HepG2 (cell line): ENCODE measurements around the gene GPR62. TPM values are rescaled to one million over a fixed set of nuclear protein-coding genes. Genes with fewer than 3 reads are reported as not detected.

Experiments
- AGO1 ChIP-seq: fragments of 200-400 bp; formaldehyde crosslinking; IDR thresholded peaks from 2 replicates; pipeline ENCODE4 v1.6.1; 2017; ENCODE audit warnings: mild to moderate bottlenecking, low read depth, low read length, moderate library complexity; ENCODE audit not compliant: poor library complexity, severe bottlenecking
- ATF1 ChIP-seq: IDR thresholded peaks from 2 replicates; pipeline ENCODE4 v1.6.1; 2016; ENCODE audit warnings: mild to moderate bottlenecking, control low read depth
- CC2D1A ChIP-seq: sonication (generic); formaldehyde crosslinking; IDR thresholded peaks from 2 replicates; pipeline ENCODE4 v1.8.1; 2023; ENCODE audit warnings: mild to moderate bottlenecking, missing genetic modification reagents
- CEBPB ChIP-seq: IDR thresholded peaks from 2 replicates; pipeline ENCODE4 v1.6.1; 2011; ENCODE audit warnings: low read depth, low read length, improper control_type of control experiment, borderline replicate concordance
- CREB3 ChIP-seq: sonication (generic); formaldehyde crosslinking; IDR thresholded peaks from 2 replicates; pipeline ENCODE4 v1.5.0; 2020; ENCODE audit warnings: missing genetic modification reagents
- FOXC1 ChIP-seq: sonication (generic); formaldehyde crosslinking; IDR thresholded peaks from 2 replicates; pipeline ENCODE4 v1.8.0; 2022; ENCODE audit warnings: mild to moderate bottlenecking, missing genetic modification reagents, borderline replicate concordance
- FOXP1 ChIP-seq, 2 experiments: fragments of 450-650 bp in 1 of 2; IDR thresholded peaks; 2 replicates each; pipeline ENCODE4 v1.6.1; 2017 to 2018; ENCODE audit warnings: antibody characterized with exemption in 1 of 2
- HINFP ChIP-seq: sonication (generic); formaldehyde crosslinking; IDR thresholded peaks from 2 replicates; pipeline ENCODE4 v1.4.0; 2020; ENCODE audit warnings: low read depth, mild to moderate bottlenecking, missing genetic modification reagents
- MED1 ChIP-seq: sonication (generic); formaldehyde crosslinking; IDR thresholded peaks from 2 replicates; pipeline ENCODE4 v1.4.0; 2020; ENCODE audit warnings: missing genetic modification reagents
- MXD3 ChIP-seq: IDR thresholded peaks from 2 replicates; pipeline ENCODE4 v1.6.1; 2016; ENCODE audit warnings: mild to moderate bottlenecking, missing biosample characterization, missing genetic modification reagents
- PBX2 ChIP-seq: IDR thresholded peaks from 2 replicates; pipeline ENCODE4 v1.6.1; 2016; ENCODE audit warnings: control low read depth
- PHF21A ChIP-seq: sonication (generic); formaldehyde crosslinking; IDR thresholded peaks from 2 replicates; pipeline ENCODE4 v1.5.0; 2020; ENCODE audit warnings: mild to moderate bottlenecking, missing genetic modification reagents
- RXRA ChIP-seq: sonication (generic); formaldehyde crosslinking; IDR thresholded peaks from 2 replicates; pipeline ENCODE4 v1.5.1; 2020; ENCODE audit warnings: missing genetic modification reagents
- SMARCE1 ChIP-seq: fragments of 450-650 bp; IDR thresholded peaks from 2 replicates; pipeline ENCODE4 v1.6.1; 2017; ENCODE audit warnings: borderline replicate concordance
- TARDBP ChIP-seq: sonication (generic); formaldehyde crosslinking; IDR thresholded peaks from 2 replicates; pipeline ENCODE4 v1.8.0; 2022; ENCODE audit warnings: mild to moderate bottlenecking, missing genetic modification reagents
- XRCC5 ChIP-seq: fragments of 200-400 bp; formaldehyde crosslinking; optimal IDR thresholded peaks from 2 replicates; pipeline ENCODE3; 2017; ENCODE audit warnings: mild to moderate bottlenecking, low read length
- ZBTB14 ChIP-seq: sonication (generic); formaldehyde crosslinking; IDR thresholded peaks from 2 replicates; pipeline ENCODE4 v1.4.0; 2020; ENCODE audit warnings: missing genetic modification reagents
- ZFP82 ChIP-seq: sonication (generic); formaldehyde crosslinking; IDR thresholded peaks from 2 replicates; pipeline ENCODE4 v1.5.1; 2020; ENCODE audit warnings: mild to moderate bottlenecking, missing genetic modification reagents, borderline replicate concordance
- ZNF205 ChIP-seq: IDR thresholded peaks from 2 replicates; pipeline ENCODE4 v1.6.1; 2018; ENCODE audit warnings: missing biosample characterization, missing genetic modification reagents
- ZNF331 ChIP-seq: sonication (generic); formaldehyde crosslinking; IDR thresholded peaks from 2 replicates; pipeline ENCODE4 v1.4.0; 2020; ENCODE audit warnings: missing genetic modification reagents
- ZNF362 ChIP-seq: sonication (generic); formaldehyde crosslinking; IDR thresholded peaks from 2 replicates; pipeline ENCODE4 v1.4.0; 2020; ENCODE audit warnings: missing genetic modification reagents, mild to moderate bottlenecking, borderline replicate concordance
- ZNF704 ChIP-seq: sonication (generic); formaldehyde crosslinking; IDR thresholded peaks from 2 replicates; pipeline ENCODE4 v1.8.1; 2023; ENCODE audit warnings: mild to moderate bottlenecking, inconsistent platforms, moderate library complexity, missing genetic modification reagents, borderline replicate concordance
- ZNF878 ChIP-seq: sonication (generic); formaldehyde crosslinking; IDR thresholded peaks from 2 replicates; pipeline ENCODE4 v1.8.1; 2023; ENCODE audit warnings: mild to moderate bottlenecking, missing genetic modification reagents, moderate library complexity
- polyA plus RNA-seq, 8 experiments: library from polyadenylated mRNA; depleted of rRNA in 3 of 8; stranded (reverse) in 7 of 8; unstranded in 1 of 8; fragments of >200 nt; fragmentation: Illumina TruSeq in 4 of 8; extraction: Trizol in 4 of 8; gene quantifications; 2 replicates each; pipeline versions ENCODE4 v1.2.1 to v1.2.3, GENCODE V29; 2011 to 2016; ENCODE audit warnings: low read depth in 4 of 8, missing spikeins in 1 of 8, mixed read lengths in 1 of 8; ENCODE audit not compliant: insufficient read depth in 1 of 8
- total RNA-seq, 5 experiments: library from RNA; depleted of rRNA; stranded (reverse); fragments of >200 nt; fragmentation: Illumina TruSeq; extraction: Trizol; gene quantifications; 2 replicates each; pipeline ENCODE4 v1.2.3, GENCODE V29; 2016; ENCODE audit warnings: low read depth in 1 of 5

GPR62 gene
- total and polyA plus RNA-seq, 2 of the 13 experiments (the other 11 are each of a cell fraction or from before 2014, with no cell fraction given): not detected

GRCh38 chr3:52001443-52001974 is 46.3 kb downstream of the GPR62 start (continued):
- TF ChIP-seq CREB3 (CRISPR knock-in tag): no peak
- peak; percentile 60; the same call in 1 of the 2 replicates for TF ChIP-seq ZNF205 (CRISPR knock-in tag)
- TF ChIP-seq FOXP1 (IDR thresholded peaks at IDR 0.05): no peak
- no peak for TF ChIP-seq FOXP1 (CRISPR knock-in tag; IDR thresholded peaks at IDR 0.05)
- no peak for TF ChIP-seq SMARCE1
- TF ChIP-seq FOXC1 (CRISPR knock-in tag): no peak
- peak; percentile 26; the same call in 1 of the 2 replicates for TF ChIP-seq ZNF331 (CRISPR knock-in tag)
- no peak for TF ChIP-seq ATF1
- 0 out of 2 replicates have a peak, but pooled peaks have one; percentile 59 for TF ChIP-seq HINFP (CRISPR knock-in tag)
- peak; percentile 62; the same call in 1 of the 2 replicates for TF ChIP-seq ZBTB14 (CRISPR knock-in tag)
- no peak for TF ChIP-seq PBX2
- no peak for TF ChIP-seq CC2D1A
- 0 out of 2 replicates have a peak, but pooled peaks have one; percentile 22 for TF ChIP-seq TARDBP (CRISPR knock-in tag)
- no peak for TF ChIP-seq CEBPB
- TF ChIP-seq ZFP82 (CRISPR knock-in tag): no peak
- peak; percentile 49; the same call in 1 of the 2 replicates for TF ChIP-seq MXD3
- peak; percentile 87; the same call in 1 of the 2 replicates for TF ChIP-seq ZNF362 (CRISPR knock-in tag)
- TF ChIP-seq ZNF704 (CRISPR knock-in tag): no peak
- TF ChIP-seq XRCC5: peak; percentile 86
- TF ChIP-seq RXRA (CRISPR knock-in tag): peak; percentile 66
- TF ChIP-seq MED1 (CRISPR knock-in tag): no peak
- TF ChIP-seq PHF21A (CRISPR knock-in tag): peak; percentile 37; the same call in 1 of the 2 replicates
- TF ChIP-seq ZNF878 (CRISPR knock-in tag): no peak
- no peak for TF ChIP-seq AGO1
